Liver (tissue), 3 donors: ENCODE data around the gene SDR9C7.

Source experiments
- EGR1 ChIP-seq, 2 donors: IDR thresholded peaks; 2 replicates each; pipeline ENCODE4 v1.6.1; 2016 to 2018; ENCODE audit warnings: antibody characterized with exemption in 2 of 2, low read depth in 2 of 2
- FOXA1 ChIP-seq: IDR thresholded peaks from 2 replicates; pipeline ENCODE4 v1.6.1; 2016; ENCODE audit warnings: antibody characterized with exemption
- GABPA ChIP-seq, 2 donors: IDR thresholded peaks in 1 of 2; conservative IDR thresholded peaks in 1 of 2; 2 replicates each; pipeline ENCODE4 v1.6.1; 2016; ENCODE audit warnings: antibody characterized with exemption in 2 of 2, mild to moderate bottlenecking in 1 of 2, moderate library complexity in 1 of 2
- HNF4G ChIP-seq: IDR thresholded peaks from 2 replicates; pipeline ENCODE4 v1.6.1; 2016; ENCODE audit warnings: antibody characterized with exemption
- RAD21 ChIP-seq, 2 donors: IDR thresholded peaks; 2 replicates each; pipeline ENCODE4 v1.6.1; 2016; ENCODE audit warnings: antibody characterized with exemption in 2 of 2, mild to moderate bottlenecking in 2 of 2
- SP1 ChIP-seq: IDR thresholded peaks from 2 replicates; pipeline ENCODE4 v1.6.1; 2018; ENCODE audit warnings: antibody characterized with exemption, mild to moderate bottlenecking
- TAF1 ChIP-seq: conservative IDR thresholded peaks from 2 replicates; pipeline ENCODE4 v1.6.1; 2016; ENCODE audit warnings: antibody characterized with exemption, mild to moderate bottlenecking
- YY1 ChIP-seq: IDR thresholded peaks from 2 replicates; pipeline ENCODE4 v1.6.1; 2016; ENCODE audit warnings: antibody characterized with exemption, mild to moderate bottlenecking
- TF ChIP-seq, protein P1 (sequence below): fragments of 150-350 bp; IDR thresholded peaks from 2 replicates; pipeline ENCODE4 v1.5.1; 2017; ENCODE audit warnings: improper control_type of control experiment, low read depth, low read length; ENCODE audit not compliant: missing input control
- TF ChIP-seq, protein P2 (sequence below): IDR thresholded peaks from 2 replicates; pipeline ENCODE4 v1.6.1; 2016; ENCODE audit warnings: antibody characterized with exemption
- TF ChIP-seq, protein P3 (sequence below): IDR thresholded peaks from 2 replicates; pipeline ENCODE4 v1.6.1; 2016; ENCODE audit warnings: antibody characterized with exemption, mild to moderate bottlenecking
- TF ChIP-seq, protein P4 (sequence below): IDR thresholded peaks from 2 replicates; pipeline ENCODE4 v1.6.1; 2016; ENCODE audit warnings: antibody characterized with exemption
- TF ChIP-seq, protein P5 (sequence below): IDR thresholded peaks from 2 replicates; pipeline ENCODE4 v1.6.1; 2016; ENCODE audit warnings: antibody characterized with exemption
- donor health status: healthy.
- donor health status: healthy.

DNA sequence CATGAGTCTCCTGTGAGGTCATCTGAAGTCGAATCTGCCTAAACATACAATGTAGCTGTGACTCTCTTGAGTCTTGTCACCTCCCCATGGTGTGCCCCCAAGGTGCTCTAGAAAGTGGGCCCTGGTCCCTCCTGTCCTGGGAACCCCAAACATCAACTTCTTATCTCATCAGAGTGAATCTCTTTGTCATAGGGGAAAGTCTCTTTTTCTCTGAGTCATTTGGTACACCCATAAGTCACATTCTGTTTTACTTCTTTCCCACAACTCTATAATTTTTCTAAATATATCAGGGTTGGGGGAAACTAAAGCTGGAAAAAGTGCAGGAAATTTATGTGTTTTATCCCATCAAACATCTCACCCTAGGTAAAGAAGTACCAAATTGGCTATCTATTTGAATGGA, 12.9 kb downstream of the SDR9C7 start:
- TF ChIP-seq, protein P1, sequence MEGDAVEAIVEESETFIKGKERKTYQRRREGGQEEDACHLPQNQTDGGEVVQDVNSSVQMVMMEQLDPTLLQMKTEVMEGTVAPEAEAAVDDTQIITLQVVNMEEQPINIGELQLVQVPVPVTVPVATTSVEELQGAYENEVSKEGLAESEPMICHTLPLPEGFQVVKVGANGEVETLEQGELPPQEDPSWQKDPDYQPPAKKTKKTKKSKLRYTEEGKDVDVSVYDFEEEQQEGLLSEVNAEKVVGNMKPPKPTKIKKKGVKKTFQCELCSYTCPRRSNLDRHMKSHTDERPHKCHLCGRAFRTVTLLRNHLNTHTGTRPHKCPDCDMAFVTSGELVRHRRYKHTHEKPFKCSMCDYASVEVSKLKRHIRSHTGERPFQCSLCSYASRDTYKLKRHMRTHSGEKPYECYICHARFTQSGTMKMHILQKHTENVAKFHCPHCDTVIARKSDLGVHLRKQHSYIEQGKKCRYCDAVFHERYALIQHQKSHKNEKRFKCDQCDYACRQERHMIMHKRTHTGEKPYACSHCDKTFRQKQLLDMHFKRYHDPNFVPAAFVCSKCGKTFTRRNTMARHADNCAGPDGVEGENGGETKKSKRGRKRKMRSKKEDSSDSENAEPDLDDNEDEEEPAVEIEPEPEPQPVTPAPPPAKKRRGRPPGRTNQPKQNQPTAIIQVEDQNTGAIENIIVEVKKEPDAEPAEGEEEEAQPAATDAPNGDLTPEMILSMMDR = no peak
- no peak for TF ChIP-seq RAD21 (IDR thresholded peaks at IDR 0.05)
- no peak for TF ChIP-seq GABPA (IDR thresholded peaks at IDR 0.05 in 1 of 2, conservative IDR thresholded peaks at IDR 0.05 in 1 of 2)
- no peak for TF ChIP-seq YY1
- TF ChIP-seq, protein P2, sequence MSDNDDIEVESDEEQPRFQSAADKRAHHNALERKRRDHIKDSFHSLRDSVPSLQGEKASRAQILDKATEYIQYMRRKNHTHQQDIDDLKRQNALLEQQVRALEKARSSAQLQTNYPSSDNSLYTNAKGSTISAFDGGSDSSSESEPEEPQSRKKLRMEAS = no peak
- no peak for TF ChIP-seq TAF1
- TF ChIP-seq, protein P3, sequence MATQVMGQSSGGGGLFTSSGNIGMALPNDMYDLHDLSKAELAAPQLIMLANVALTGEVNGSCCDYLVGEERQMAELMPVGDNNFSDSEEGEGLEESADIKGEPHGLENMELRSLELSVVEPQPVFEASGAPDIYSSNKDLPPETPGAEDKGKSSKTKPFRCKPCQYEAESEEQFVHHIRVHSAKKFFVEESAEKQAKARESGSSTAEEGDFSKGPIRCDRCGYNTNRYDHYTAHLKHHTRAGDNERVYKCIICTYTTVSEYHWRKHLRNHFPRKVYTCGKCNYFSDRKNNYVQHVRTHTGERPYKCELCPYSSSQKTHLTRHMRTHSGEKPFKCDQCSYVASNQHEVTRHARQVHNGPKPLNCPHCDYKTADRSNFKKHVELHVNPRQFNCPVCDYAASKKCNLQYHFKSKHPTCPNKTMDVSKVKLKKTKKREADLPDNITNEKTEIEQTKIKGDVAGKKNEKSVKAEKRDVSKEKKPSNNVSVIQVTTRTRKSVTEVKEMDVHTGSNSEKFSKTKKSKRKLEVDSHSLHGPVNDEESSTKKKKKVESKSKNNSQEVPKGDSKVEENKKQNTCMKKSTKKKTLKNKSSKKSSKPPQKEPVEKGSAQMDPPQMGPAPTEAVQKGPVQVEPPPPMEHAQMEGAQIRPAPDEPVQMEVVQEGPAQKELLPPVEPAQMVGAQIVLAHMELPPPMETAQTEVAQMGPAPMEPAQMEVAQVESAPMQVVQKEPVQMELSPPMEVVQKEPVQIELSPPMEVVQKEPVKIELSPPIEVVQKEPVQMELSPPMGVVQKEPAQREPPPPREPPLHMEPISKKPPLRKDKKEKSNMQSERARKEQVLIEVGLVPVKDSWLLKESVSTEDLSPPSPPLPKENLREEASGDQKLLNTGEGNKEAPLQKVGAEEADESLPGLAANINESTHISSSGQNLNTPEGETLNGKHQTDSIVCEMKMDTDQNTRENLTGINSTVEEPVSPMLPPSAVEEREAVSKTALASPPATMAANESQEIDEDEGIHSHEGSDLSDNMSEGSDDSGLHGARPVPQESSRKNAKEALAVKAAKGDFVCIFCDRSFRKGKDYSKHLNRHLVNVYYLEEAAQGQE = no peak
- no peak for TF ChIP-seq EGR1 (IDR thresholded peaks at IDR 0.05; ENCODE audit: low read depth in 2 of 2)
- TF ChIP-seq, protein P4, sequence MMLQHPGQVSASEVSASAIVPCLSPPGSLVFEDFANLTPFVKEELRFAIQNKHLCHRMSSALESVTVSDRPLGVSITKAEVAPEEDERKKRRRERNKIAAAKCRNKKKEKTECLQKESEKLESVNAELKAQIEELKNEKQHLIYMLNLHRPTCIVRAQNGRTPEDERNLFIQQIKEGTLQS = no peak
- no peak for TF ChIP-seq FOXA1
- TF ChIP-seq, protein P5, sequence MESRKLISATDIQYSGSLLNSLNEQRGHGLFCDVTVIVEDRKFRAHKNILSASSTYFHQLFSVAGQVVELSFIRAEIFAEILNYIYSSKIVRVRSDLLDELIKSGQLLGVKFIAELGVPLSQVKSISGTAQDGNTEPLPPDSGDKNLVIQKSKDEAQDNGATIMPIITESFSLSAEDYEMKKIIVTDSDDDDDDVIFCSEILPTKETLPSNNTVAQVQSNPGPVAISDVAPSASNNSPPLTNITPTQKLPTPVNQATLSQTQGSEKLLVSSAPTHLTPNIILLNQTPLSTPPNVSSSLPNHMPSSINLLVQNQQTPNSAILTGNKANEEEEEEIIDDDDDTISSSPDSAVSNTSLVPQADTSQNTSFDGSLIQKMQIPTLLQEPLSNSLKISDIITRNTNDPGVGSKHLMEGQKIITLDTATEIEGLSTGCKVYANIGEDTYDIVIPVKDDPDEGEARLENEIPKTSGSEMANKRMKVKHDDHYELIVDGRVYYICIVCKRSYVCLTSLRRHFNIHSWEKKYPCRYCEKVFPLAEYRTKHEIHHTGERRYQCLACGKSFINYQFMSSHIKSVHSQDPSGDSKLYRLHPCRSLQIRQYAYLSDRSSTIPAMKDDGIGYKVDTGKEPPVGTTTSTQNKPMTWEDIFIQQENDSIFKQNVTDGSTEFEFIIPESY = no peak
- TF ChIP-seq SP1 = no peak
- TF ChIP-seq HNF4G = no peak
